Bronchial epithelial cell (primary cell): ENCODE results near the gene TMEM255B. TPM values are rescaled to one million over a fixed set of nuclear protein-coding genes. Genes with fewer than 3 reads are reported as not detected.

Experiments
- DNase-seq: peaks from one replicate; pipeline ENCODE4 v3.0.0-alpha.2; 2010; ENCODE audit warnings: low read depth
- FAIRE-seq: peaks from 2 replicates; lab custom pipeline; 2011; peaks lifted over from hg19 to GRCh38; lab: Jason Lieb, UNC
- H3K27me3 ChIP-seq: 2 replicates; pipeline ENCODE4 v1.5.1; 2011; ENCODE audit warnings: low read length; ENCODE audit not compliant: control insufficient read depth, insufficient read depth
- H3K36me3 ChIP-seq: 2 replicates; pipeline ENCODE4 v1.5.1; 2011; ENCODE audit warnings: low read length; ENCODE audit not compliant: control insufficient read depth, insufficient read depth
- H3K4me3 ChIP-seq: 2 replicates; pipeline ENCODE4 v1.5.1; 2011; ENCODE audit warnings: mild to moderate bottlenecking, low read depth, low read length, control low read depth
- CTCF ChIP-seq: IDR thresholded peaks from 2 replicates; pipeline ENCODE4 v1.5.1; 2011; ENCODE audit warnings: mild to moderate bottlenecking, moderate library complexity, low read length, control low read depth, inconsistent platforms; ENCODE audit not compliant: insufficient read depth, severe bottlenecking
- total RNA-seq: library from RNA; depleted of rRNA; stranded (reverse); fragments of >200 nt; gene quantifications from 2 replicates; pipeline ENCODE4 v1.2.1, GENCODE V29; 2014

Gene TMEM255B
- total RNA-seq, 1 donor from 2014 or later, result 5.3 TPM

- DNase-seq (no peak), FAIRE-seq (peak; percentile 94)
- no peaks in the 10 kb centered on the region for H3K27me3 ChIP-seq
- no peak overlapping the region for H3K4me3 ChIP-seq
- no peak for TF ChIP-seq CTCF
- no peaks in the 10 kb centered on the region for H3K36me3 ChIP-seq
These were observed 57.4 kb downstream of the TMEM255B start for GRCh38 chr13:113816254-113816929.

- DNase-seq, result peak; percentile 66
- H3K4me3 ChIP-seq, result no peak overlapping the region
- no peak for FAIRE-seq
- TF ChIP-seq CTCF, result peak; percentile 91
- no peaks in the 10 kb centered on the region for H3K36me3 ChIP-seq
- H3K27me3 ChIP-seq, result no peaks in the 10 kb centered on the region
These were observed 58.2 kb downstream of the TMEM255B start for GRCh38 chr13:113816946-113817859.

GRCh38 chr13:113817860-113818691, 59.0 kb downstream of the TMEM255B start:
- Histone ChIP-seq H3K27me3 (no peaks in the 10 kb centered on the region), H3K4me3 (no peak overlapping the region), H3K36me3 (peaks cover under 1% of the 10 kb centered on the region)
- FAIRE-seq (no peak), DNase-seq (no peak)
- TF ChIP-seq CTCF, result no peak

- FAIRE-seq (no peak), DNase-seq (no peak)
- Histone ChIP-seq H3K4me3 (no peak overlapping the region), H3K36me3 (peaks cover 6% of the 10 kb centered on the region), H3K27me3 (no peaks in the 10 kb centered on the region)
- TF ChIP-seq CTCF, result no peak
These were observed 59.8 kb downstream of the TMEM255B start for GRCh38 chr13:113818700-113819295.

- H3K4me3 ChIP-seq, result no peak overlapping the region
- FAIRE-seq, result no peak
- TF ChIP-seq CTCF, result no peak
- peaks cover 8% of the 10 kb centered on the region for H3K36me3 ChIP-seq
- DNase-seq, result no peak
- H3K27me3 ChIP-seq, result no peaks in the 10 kb centered on the region
These were observed 60.3 kb downstream of the TMEM255B start for GRCh38 chr13:113819341-113819730.
